DMS114 treated with DMSO at 0.1 percent for 48 hours (cell line): ENCODE data around the gene ZIC1.

Experiments
- DNase-seq: peaks from one replicate; lab custom pipeline; 2025; ENCODE audit not compliant: unreplicated experiment; lab: John Stamatoyannopoulos, UW

The ZIC1 gene

DNA sequence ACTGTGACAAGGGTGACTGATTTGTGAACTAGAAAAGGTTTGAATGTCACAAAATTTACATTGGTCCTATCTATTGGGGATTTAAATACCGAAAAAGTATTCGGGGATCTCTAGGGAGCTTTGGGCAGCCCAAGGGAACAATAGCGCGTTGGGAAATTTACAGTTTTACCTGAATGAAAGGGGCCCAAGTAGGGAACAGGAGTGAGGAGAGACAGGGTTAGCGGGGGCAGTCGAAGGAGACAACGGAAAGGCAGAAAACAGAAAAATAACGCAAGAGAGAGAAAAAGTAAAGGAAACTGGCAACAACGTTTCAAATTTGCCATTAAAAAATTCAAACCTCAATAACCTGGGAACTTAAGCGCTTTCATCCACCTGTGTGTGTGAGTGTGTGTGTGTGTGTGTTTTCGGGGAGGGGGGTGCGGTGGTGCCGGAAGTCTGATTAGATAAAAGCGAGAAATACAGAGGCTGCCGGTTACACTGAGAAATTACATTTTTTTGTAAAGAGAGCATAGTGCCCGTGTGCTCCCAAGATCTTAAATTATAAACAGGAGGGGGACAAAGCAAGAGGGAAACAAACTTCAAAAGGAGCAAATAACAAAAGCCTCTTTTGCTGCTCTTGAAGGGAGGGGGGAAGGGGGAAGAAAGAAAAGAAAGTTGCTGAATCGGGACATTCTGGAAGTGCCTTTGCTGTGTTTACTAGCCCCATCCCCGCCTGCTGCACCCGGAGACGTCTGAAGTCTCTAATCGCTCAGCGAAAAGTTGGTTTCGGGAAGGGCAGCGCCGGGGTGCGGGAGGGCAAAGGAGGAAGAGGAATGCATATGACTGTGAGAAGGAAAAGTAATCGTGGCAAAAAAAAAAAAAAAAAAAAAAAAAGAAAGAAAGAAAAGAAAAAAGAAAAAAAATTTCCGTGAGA lies 721 bp upstream of the ZIC1 start:
- DNase-seq, result no peak

DNA sequence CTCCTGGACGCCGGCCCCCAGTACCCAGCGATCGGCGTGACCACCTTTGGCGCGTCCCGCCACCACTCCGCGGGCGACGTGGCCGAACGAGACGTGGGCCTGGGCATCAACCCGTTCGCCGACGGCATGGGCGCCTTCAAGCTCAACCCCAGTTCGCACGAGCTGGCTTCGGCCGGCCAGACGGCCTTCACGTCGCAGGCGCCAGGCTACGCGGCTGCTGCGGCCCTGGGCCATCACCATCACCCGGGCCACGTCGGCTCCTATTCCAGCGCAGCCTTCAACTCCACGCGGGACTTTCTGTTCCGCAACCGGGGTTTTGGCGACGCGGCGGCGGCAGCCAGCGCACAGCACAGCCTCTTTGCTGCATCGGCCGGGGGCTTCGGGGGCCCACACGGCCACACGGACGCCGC lies 956 bp downstream of the ZIC1 start:
- no peak for DNase-seq

DNA sequence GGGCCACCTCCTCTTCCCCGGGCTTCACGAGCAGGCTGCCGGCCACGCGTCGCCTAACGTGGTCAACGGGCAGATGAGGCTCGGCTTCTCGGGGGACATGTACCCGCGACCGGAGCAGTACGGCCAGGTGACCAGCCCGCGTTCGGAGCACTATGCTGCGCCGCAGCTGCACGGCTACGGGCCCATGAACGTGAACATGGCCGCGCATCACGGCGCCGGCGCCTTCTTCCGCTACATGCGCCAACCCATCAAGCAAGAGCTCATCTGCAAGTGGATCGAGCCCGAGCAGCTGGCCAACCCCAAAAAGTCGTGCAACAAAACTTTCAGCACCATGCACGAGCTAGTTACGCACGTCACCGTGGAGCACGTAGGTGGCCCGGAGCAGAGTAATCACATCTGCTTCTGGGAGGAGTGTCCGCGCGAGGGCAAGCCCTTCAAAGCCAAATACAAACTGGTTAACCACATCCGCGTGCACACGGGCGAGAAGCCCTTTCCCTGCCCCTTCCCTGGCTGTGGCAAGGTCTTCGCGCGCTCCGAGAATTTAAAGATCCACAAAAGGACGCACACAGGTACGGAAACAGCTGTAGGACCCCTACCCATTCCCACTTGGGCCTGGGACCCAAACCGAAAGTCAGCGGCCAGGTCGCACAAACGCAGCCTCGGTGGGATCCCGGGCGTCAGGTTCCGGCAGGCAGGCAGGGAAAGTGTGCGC lies 1.5 kb downstream of the ZIC1 start:
- no peak for DNase-seq

DNA sequence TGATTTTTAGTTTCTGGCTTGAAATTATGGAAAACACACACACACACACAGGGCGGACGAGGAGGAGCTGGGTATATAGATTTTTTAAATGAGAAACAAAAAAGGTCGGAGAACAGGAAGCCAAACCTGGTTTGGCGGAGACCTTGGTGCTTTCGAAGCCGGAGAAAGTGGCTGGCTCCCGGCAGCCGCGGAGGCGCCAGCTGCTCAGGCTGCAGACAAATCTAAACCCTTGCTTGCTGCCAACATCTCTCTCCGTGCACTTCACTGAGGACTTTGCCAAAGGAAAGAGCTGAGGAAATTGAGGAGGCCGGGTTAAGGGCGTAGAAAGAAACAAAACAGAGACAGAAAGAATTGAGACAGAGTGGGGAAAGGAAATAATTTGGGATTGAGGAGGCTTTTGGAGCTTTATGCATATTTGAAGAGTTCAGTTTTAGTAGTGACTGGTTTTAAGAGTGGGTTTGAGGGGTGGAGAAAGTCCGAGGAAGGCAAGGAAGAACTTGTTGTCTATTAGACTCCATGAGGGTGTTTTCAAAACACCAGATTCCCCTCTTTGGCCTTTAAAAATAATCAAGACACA lies 2.2 kb downstream of the ZIC1 start:
- DNase-seq, result no peak

DNA sequence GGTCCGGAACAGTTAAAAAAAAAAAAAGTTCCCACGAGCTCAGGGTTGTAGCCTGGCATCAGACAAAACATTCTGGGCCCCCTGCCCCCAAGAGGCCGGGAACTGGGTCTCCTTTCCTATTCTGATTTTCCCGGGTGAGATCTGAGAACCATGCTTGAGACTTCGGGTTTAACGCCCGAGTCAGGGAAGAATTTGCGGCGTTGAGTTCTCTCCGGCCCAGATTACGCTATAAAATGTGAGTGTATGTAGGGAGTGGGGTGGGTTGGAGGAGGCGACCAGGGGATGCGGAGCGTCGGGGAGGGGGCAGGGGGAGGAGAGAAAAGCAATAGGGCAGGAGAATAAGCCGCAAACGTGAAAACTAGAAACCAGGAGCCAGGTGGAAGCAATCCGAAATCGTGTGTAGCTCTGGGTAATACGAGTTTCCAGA lies 2.7 kb downstream of the ZIC1 start:
- DNase-seq, result no peak

DNA sequence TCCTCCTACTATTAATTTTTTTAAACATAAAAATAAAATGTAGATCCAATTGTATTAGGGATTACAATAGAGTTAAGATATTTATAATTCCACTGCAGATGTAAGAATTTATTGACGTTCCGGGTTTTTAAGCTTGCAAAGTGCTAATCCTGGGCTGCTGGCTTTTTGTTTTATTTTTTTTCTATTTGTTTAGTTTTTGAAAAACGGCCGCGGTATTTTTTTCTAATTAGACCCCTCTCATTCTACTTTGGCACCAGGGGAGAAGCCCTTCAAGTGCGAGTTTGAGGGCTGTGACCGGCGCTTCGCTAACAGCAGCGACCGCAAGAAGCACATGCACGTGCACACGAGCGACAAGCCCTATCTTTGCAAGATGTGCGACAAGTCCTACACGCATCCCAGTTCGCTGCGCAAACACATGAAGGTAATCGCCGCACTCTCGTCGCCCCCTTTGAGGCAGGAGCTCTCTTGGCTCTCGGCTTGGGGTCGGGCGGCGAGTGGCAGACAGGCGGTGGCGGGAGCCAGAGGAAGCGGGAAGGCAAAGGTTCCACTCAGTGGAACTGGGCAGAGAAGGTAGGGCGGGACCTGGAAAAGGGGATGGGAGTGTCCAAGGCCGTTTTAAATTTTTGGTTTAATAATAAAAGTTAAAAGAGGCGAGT lies 3.2 kb downstream of the ZIC1 start:
- no peak for DNase-seq

DNA sequence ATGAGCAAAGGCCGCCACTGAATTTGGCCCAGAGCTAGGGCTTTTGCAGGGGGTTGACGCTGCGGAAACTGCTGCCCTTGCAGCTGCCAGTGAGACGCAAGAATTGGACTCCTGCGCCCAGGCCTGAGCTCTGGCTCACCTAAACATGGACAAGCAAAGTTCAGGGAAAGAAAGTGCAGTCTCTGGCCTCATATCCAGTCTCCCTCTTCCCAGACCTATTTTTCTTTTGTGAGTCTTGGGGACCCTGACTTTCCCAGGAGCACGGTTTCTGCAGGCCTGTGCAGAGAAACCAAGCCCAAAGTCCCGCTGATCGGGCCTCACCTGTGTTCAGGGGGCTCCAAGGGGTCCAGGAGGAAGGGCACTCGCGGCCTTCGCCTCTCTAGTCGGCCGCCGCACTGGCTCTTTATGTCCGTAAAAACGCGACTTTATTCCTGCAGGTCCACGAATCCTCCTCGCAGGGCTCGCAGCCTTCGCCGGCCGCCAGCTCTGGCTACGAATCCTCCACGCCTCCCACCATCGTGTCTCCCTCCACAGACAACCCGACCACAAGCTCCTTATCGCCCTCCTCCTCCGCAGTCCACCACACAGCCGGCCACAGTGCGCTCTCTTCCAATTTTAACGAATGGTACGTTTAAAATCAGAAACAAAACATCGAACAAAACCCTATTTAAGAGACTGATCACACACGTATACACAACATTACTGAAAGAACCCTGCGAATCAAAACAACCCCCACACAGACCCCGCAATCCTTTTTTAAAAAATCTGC lies 3.9 kb downstream of the ZIC1 start:
- DNase-seq, result no peak

DNA sequence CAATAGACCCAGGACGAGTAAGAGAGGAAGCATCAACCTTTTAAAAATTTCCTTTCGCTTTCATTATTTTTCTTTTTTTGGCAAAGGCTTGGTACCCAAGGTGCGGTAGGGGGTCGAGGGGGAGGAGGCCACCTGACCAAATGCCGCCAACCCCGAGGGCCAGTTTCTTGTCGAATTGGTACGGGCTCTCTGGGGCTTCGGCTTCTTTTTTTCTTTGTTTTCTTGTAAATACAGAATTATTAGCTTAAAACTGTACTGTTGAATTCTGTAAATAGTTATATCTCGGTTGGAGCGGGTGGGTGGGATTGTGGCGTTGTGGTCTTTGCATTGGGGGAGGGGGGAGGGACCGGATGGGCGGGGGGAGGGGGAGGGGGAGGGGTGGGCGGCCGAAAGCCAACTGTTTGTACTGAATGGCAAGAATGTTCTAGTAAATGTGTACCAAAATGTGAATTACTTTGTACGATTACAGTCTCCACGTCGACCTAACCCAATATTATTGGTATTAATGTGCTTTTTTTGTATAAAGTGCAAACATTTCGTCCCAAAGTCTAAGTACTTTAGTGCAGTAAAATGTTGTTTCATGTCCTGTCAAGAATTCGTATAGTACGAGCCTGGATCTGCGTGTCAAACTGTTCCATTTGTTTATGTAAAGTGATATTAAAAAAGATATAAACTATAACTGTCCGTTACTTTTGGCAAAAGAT lies 4.7 kb downstream of the ZIC1 start:
- DNase-seq, result no peak

DNA sequence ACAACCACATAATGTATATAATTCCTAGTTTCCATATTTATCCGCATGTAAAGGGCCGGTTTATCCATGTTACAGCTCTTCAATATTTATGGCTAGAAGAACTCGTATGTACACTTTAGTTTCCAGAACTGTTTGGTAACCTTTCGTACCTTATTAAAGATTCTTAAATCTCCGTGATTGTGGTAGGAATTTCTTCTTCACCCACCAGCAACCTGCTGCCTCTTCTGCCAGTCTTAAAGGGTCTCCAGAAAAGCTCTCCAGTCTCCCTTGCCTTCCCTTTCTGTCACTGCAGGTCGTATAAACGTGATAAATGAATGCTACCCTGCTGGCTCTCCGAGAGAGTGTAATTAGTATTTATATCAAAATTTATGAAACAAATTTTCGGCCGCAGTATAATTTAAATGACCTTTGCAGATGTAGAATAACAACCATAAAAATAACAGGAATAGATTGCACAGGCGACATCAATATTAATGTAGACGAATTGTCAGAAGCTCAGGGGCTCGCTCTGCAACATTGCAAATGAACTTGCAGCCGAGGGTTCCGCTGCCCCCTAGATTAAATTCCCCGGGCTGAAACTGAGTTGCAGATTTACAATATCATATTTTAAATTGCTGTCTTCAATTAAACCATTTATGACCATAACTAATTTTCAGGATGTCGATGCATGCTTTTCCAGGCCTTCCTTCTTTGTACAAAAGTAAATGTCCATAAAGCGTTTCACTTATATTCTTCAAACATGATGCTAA lies 5.4 kb downstream of the ZIC1 start:
- no peak for DNase-seq

DNA sequence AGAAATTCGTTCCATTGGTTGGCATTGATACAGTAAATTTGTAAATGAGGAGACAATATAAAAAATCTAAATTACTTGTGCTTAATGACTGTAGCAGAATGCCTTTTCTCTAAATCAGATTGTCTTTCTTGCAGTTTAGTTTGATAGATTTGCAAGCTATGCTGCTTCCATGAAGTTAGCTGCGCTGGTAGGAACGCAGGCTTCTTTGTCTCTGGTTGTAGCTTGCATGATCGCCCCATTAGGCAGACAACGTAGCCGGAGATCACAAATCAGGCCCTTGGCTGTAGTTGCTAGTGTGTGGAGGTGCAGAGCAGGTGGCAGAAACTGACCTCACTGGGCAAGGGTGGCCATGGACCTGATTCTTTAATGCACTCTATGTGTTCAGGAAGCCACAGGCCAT lies 6.1 kb downstream of the ZIC1 start:
- no peak for DNase-seq

DNA sequence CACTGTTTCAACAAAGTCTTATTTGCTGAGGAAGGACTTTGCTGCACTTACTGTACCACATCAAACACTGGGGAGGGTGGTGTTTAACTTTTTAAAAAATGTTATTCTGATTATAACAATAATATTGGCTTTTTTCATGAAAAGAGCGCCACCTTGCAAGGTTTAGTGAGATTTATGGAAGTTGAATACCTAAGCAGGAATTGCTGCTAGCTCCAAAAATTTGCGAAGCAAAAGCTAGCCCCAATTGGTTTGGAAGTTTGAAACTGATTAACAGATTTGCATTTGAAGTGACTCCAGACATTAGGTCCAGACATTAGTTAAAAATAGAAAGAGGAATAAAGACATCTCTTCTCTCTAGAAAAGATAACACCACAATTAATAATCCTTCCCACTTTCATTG lies 6.7 kb downstream of the ZIC1 start:
- no peak for DNase-seq

DNA sequence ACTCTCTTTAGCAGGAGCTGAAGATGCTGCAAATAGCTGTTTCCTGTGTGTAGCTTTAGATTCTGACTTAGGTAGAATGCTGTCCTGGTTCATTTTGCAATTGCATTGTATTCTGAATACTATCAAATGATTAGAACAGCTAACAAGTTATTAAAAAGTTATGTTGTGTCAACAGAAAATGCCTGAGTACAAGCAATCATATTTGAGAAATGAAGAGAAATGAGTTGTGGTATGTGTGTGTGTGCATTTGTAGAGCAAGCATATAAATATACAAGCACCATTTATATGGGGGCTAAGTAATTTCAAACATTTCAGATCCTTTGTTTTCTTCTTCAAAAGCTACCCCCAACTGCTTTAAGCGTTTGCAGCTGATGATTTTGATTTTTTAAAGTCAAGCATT lies 7.8 kb downstream of the ZIC1 start:
- no peak for DNase-seq

DNA sequence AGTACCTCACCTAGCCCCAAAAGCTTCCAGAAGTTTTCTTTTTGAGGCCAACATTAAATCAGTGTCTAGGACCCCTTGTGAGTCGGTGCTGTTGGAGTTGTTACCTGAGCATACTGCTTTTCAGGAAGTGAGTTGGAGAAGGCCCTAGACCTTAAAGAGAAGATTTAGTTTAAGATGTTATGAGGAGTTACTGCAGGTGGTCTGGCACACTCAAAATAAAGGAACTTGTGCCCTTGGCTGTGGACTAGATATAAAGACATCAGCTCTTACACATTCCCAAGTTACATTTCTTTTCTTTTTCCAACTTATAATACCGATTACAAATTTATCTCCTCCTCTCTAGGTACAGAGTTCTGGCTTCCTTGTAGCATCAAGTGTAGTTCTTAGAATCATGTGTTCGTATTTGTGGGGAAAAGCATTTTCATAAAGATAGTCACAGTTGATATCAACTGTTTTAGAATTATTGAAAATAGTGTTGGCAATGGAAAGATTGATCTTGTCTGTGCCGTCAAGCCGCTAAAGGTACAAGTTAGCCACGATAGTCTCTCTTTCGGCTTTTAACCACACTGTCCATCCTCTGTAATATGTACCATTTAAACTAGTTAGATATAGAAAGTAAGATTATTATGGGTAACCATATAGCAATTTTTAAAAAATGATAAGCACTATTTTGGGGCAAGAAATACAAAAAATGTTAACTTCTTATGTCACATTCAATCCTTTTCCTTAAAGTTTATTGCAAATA lies 8.6 kb downstream of the ZIC1 start:
- no peak for DNase-seq

DNA sequence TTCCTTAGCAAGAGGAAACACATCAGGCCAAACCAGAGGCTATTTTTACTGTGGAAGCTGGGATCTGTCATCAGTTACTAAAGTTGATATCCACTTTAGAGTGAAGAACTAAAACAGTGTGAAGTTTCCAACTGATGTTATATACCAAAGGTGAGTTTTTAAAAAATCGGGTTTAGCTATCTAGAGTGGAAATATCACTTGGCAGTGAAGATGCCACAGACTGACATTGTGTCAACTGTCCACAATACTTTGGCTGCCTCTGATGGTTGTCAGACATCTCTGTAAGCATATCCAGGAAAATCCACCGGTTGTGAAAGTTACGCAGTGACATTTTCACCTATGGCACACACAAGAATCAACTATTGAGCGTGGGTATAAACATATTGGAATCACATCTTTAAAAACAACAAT lies 9.2 kb downstream of the ZIC1 start:
- no peak for DNase-seq

DNA sequence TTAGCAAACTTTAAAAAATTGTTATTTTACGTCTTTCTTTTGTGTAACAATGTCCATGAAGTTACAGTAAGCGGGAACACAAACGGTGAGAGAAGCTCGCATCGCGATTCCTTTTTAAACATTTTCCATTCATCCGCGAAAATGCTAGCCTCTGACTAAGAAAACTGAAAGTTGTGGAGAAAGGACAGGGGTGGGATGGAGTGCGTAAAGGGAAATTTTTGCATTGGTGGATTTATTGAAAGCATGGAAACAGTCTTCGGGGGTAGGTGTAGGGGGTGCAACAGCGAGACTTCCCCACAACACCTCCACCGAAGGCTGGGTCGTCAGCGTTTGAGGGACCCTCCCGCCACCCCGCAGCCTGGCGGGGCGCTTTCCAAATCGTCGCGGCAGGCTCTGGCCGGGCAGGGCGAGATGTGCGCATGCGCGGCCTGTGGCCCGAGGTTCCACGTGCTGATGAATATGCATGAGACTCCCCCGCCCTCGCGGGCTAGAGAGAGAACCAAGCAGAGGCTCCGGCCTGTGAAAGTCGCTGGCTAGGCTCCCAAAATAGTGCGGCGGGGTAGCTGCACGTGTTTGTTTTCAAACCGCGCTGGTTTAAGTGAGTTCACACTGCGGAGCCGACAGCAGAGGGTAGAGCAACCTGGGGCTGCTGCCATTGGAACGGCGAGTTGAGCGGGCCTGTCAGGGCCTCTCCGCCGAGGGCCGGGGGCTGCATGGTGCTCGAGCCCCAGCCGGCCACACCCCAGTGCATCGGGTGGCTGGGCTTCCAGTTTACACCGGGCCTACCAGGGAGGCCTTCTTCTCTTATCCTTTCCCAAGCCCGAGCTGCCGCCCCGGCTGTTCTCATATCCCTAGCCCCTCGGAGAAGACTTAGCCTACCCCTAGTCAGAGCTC lies 9.9 kb downstream of the ZIC1 start:
- DNase-seq, result peak; percentile 32

DNA sequence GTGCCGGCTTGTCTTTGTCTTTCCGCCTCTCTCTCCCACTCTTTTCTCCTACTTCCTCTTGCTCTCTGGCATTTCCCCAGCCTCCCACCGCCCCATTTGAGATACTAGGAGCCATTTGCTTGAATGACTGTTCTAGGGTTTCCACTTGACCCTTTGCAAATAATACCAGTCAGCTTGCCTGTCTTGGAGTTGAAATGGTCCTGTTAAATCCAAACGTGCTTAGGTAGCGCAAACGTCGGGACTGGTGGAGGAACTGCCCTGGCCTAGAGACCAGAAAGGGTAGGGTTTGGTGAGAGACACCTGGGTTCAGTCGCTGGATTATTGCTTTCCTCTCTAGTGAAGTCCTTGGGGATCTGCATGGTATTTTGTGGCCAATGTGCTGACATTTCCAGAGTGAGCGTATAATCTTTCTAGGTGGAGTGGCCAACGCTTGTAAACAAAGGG lies 10.6 kb downstream of the ZIC1 start:
- DNase-seq, result no peak

DNA sequence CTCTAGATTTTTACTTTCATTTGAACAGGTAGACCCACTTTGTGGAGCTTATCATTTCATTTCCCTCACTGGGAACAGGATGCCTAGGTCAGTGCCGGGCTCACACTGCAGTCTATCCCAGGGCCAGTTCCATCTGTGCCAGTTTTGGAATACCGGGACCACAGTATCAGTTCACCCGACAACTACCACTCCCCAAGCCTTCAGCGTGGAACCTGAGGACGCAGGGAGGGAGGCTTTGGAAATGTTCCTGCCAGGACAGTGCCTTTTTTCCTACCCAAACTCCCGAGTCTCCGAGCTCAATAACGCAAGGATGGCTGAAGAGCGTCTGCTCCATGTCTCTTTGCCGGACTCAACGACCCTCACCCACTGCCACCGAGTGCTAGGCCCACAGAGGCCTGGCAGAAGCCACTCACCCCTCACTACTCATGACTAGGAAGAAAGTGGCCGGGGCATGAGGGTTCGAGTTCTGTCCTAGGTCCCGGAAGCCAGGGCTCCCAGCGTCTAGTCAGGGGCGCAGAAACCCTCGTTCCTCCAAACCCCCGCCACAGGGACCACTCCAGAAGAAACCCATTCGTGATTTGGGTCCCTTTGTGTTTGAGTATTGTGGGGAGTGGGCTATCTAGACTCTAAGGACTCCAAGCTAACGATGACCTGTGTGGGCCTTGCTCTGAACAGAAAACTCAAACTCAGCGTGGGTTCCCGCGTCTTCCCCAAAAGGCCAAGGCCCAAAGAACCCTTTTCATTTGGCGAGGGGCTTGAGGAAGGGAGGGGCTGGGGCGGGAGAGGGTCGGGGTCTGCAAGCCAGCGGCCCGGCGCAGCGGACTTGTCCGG lies 11.4 kb downstream of the ZIC1 start:
- no peak for DNase-seq
